ENCODE results near the gene AARS1.
"Not testable (repeated sequence)": the region's sequence is repeated elsewhere in the genome, so short reads cannot be mapped to it uniquely, and the experiment has no call there.

The AARS1 gene

DNA sequence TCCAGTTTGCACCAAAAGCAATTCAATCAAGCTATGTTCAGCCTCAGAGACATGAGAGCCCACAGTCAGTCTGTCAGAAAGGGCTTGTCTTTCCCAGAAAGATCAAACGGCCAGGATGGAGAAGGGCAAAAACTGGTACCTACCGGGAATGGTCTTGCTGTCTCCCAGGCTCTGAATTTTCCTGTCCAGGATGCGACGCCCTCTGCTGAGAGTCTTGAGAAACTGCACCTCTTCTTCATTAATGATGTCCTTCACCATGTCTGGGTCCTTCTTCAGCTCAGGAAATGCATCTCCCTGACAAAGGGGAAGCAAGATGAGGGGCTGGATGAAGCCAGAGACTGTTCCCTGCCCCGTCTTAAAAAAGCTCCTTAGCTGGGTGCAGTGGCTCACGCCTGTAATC is 21.8 kb downstream of the AARS1 start:
- no peak for DNase-seq (ENCODE audit: low read depth)
- no peak overlapping the region for H3K4me3 ChIP-seq (ENCODE audit: low read depth, low read length)
- TF ChIP-seq, protein P1, sequence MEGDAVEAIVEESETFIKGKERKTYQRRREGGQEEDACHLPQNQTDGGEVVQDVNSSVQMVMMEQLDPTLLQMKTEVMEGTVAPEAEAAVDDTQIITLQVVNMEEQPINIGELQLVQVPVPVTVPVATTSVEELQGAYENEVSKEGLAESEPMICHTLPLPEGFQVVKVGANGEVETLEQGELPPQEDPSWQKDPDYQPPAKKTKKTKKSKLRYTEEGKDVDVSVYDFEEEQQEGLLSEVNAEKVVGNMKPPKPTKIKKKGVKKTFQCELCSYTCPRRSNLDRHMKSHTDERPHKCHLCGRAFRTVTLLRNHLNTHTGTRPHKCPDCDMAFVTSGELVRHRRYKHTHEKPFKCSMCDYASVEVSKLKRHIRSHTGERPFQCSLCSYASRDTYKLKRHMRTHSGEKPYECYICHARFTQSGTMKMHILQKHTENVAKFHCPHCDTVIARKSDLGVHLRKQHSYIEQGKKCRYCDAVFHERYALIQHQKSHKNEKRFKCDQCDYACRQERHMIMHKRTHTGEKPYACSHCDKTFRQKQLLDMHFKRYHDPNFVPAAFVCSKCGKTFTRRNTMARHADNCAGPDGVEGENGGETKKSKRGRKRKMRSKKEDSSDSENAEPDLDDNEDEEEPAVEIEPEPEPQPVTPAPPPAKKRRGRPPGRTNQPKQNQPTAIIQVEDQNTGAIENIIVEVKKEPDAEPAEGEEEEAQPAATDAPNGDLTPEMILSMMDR (IDR thresholded peaks at IDR 0.05; ENCODE audit: low read depth, low read length, missing control alignments) = peak; percentile 78

DNA sequence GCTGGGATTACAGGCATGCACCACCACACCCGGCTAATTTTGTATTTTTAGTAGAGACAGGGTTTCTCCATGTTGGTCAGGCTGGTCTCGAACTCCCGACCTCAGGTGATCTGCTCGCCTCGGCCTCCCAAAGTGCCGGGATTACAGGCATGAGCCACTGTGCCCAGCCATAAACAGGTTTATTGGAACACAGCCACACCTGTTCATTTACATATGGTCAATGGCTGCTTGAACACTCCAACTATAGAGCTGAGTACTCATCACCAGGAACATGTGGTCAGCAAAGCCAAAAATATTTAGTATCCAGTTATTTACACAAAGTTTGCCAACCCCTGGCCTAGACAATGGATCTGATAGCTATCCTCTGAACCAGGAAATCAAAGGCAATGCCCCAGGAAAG is 29.4 kb downstream of the AARS1 start:
- not testable (repeated sequence) for DNase-seq (ENCODE audit: low read depth); H3K4me3 ChIP-seq (ENCODE audit: low read depth, low read length)

DNA sequence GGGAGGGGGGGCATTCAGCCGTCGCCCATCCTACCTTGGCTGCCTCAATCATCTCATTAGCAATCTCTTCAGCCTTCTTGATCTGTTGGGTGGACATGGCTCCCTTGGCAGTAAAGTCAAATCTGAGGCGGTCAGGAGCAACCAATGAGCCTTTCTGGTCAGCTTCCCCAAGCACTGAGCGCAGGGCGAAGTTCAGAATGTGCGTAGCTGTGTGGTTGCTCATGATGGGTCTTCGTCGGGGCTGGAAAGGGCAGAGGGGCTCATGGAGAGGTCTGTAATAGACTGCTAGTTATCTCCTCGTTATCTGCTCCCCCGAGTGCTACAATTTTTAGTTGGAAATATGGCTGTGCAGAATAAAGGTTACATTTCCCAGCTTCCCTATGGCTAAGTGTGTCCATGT is 30.4 kb downstream of the AARS1 start:
- H3K4me3 ChIP-seq (ENCODE audit: low read depth, low read length) = no peak overlapping the region
- DNase-seq (ENCODE audit: low read depth) = no peak
- TF ChIP-seq, protein P1 (IDR thresholded peaks at IDR 0.05; ENCODE audit: low read depth, low read length, missing control alignments) = no peak

DNA sequence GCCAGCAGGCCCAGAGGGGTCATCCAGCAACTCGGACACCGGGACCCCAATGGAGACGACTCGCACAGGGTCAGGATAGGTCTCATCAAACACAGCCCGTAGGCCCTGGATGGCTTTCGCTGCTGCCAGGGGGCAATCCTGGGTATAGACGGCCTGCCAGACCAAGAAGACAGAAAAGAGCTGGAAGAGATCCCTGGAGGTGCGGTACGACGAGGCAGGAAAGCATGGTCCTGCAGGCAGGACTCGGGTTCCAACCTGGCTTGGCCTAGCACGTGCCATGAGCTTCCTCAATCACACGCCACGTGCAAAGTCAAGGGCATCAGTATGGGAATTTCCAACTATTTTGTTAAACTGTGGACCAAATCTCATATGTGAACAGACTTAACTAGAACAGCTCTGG is 31.2 kb downstream of the AARS1 start:
- TF ChIP-seq, protein P1 (IDR thresholded peaks at IDR 0.05; ENCODE audit: low read depth, low read length, missing control alignments) = no peak
- DNase-seq (ENCODE audit: low read depth) = no peak
- no peak overlapping the region for H3K4me3 ChIP-seq (ENCODE audit: low read depth, low read length)

DNA sequence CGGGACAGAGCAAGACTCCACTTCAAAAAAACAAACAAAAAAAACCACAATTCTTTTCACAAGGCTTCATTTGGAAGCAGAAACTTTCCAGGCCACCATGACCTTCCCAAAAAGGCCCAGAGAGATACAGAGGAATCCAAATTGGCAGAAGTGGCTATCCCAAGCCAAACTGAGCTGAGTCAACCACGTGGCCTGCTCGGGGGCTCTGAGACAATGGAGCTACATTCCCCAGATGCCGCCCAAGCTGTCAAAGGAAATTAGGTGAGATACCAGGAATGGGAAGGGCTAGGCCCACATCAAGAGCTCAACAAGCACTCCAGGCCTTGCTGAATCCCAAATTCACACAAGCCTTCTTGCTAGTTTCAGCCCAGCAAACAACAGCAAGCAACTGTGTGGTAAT is 31.9 kb downstream of the AARS1 start:
- no peak overlapping the region for H3K4me3 ChIP-seq (ENCODE audit: low read depth, low read length)
- DNase-seq (ENCODE audit: low read depth) = no peak
- TF ChIP-seq, protein P1 (IDR thresholded peaks at IDR 0.05; ENCODE audit: low read depth, low read length, missing control alignments) = no peak

DNA sequence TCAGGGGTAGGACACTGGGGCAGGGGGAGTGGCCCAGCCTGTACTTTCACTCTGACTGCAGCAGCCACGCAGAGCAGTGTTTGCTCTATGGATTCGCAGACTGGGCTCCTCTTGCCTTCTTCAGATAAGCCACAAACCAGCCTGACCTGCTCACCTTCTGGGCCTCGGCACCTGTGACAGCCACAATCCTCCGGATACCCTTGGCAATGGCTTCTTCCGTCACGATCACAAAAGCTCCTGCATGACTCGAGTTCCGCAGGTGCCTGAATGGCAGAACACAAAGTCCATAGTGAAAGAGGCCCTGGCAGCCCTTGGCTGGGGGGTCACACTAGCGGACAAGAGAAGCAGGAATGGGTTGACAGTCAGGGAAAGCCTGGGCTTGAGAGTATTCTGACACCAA is 33.7 kb downstream of the AARS1 start:
- no peak for DNase-seq (ENCODE audit: low read depth)
- TF ChIP-seq, protein P1 (IDR thresholded peaks at IDR 0.05; ENCODE audit: low read depth, low read length, missing control alignments) = no peak
- no peak overlapping the region for H3K4me3 ChIP-seq (ENCODE audit: low read depth, low read length)

DNA sequence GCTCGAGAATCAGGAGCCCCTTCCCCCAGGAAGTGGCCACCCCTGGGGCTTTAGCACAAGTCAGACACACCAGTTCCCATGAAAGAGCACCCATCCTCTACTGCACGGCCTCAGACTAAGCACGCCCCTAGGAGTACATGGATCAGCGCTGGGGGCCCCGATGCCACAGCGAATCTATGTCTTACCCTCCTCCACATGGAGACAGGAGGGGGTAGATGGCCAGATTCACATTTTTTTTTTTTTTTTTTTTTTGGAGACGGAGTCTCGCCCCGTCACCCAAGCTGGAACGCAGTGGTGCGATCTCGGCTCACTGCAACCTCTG is 34.4 kb downstream of the AARS1 start:
- no peak for DNase-seq (ENCODE audit: low read depth)
- TF ChIP-seq, protein P1 (IDR thresholded peaks at IDR 0.05; ENCODE audit: low read depth, low read length, missing control alignments) = no peak
- H3K4me3 ChIP-seq (ENCODE audit: low read depth, low read length) = no peak overlapping the region

Data from GM12864 (cell line).